GM21717 (cell line): Measurements from ENCODE around the gene CMSS1.
A peak's percentile ranks its signal among the peaks of the same experiment; 100 is the strongest.
"Not testable (repeated sequence)": the region's sequence is repeated elsewhere in the genome, so short reads cannot be mapped to it uniquely, and the experiment has no call there.

Experiments used
- ATAC-seq: cut with Tn5 transposase; IDR thresholded peaks from one replicate; pipeline ENCODE4 v1.9.1; 2021; ENCODE audit warnings: mild to moderate bottlenecking, moderate library complexity; ENCODE audit not compliant: unreplicated experiment

CMSS1 gene

DNA sequence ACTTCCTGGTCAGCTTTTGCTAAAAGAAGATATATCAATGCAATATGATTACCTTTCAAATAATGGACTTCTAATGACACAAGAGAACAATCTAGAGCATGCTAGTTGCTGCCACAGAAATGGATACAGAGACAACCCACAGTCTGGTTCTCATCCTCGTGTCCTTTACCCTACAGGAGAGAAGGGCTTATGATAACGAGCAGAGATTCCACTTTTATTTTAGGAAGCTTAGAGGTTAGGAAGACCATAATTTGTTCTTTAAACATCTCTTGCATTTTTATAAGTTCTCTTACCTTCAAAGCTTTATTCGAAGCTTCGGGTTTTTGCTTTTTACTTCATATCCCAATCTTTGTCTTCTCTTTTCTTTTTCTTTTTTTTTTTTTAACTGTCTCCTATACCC lies 257.5 kb downstream of the CMSS1 start:
- ATAC-seq, result no peak

DNA sequence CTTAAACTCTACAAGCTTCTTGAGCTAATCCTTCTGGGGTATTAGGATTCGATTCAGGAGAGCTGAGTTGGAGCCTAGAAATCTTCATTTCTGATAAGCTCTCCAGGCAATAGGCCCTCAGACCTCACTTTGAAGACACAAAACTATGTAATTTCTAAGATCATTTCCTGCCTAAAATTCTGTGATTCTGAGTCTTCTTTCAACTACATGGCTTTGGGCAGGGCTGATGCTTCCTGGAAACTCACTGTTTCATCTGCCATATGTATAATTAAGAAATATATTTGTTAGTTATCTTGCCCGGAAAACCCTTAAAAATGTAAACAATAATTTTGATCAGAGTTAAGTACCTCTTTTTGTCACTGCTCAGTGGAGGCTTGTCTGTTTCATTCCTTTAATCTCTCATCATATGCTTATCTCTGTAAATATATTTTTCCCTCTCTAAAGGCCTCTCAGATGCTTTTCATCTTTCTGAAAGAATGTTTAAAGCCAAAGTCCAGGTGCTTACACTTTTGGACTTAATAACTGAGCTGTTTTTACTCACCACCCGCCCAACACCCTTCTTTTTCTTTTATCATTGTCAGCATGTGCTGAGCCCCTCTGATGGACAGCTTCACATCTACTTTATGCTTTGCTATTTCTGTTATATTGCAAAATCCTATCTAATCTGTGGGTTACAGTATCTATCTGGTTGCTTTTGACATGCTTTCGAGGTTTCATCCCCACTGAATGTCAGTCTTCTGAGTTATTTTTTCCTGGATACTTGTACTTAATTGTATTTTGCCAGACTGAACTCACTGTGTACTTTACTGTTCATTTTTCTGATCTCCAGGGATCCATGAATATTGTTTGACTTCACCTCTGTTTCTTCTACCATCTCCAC lies 258.4 kb downstream of the CMSS1 start:
- no peak for ATAC-seq

DNA sequence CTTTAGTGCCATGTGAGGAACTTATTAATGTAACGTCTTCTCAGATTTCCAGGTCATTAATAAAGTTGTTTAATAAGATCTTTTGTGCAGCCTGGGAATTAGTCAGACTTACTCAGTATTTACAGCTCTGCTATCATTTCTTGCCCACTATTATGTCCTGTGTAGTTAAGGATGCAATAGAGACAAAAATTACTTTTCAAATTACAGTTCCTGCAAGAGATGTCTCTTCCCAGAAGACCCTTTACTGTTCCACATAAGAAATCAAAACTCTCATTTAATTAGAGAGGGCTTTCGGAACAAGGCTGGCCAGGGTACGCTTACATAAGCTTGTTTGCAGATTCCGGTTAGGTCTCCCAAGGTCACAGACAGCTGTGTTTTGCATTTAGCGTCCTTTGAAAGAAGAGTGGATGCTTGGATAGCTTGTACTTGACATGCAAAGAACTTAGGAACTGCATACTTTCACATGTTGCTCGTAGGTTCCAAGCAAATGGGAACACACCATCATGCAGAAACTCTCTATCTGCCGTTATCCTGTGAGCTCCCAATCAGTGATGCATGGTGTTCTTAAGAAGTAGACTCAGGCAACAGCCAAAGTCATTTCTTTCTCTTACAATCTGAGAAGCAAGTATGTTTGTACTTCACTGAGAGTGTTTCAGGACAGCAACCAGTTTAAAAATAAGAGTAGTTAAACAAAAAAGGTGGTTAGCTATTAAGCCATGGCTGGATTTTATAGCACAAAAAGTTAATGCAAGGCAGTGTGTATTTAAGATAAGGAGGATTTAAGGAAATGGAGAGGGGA lies 259.3 kb downstream of the CMSS1 start:
- no peak for ATAC-seq

DNA sequence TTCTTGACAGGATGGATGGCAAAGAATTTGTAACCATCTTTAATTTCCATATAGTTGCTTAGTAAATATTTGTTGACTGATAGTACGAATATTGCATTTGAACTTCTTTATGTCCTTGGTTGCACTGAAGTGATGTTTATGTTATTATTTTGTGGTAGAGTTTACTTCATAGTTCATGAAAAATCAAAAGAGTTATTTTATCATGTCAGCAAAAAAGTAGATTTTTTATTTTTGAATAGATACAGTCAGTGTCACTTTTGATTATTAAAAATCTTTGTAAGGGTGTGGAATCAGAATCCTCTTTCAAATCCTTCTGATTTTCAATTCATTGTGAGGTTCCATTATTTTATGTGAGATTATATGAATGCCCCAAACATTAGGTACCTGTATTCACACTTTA lies 261.7 kb downstream of the CMSS1 start:
- no peak for ATAC-seq

DNA sequence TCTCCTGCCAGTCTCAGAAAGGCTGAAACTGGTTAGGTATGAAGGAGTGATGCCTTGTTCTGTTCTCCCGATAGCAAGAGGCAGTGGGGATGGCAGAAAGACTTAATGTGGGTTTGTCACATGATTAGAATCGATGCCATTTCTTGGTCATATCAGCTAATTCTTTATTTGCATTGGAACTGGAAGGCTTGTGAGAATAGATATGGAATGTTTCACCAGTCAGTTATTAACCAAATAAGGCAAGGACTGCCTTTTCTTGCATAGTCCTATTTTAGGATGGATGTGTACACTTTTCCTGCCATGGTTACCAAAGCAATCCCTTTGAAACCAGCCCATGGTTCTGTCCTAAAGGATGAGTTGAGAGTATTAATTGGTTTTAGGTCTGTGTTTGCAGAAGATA lies 262.9 kb downstream of the CMSS1 start:
- ATAC-seq, result no peak

DNA sequence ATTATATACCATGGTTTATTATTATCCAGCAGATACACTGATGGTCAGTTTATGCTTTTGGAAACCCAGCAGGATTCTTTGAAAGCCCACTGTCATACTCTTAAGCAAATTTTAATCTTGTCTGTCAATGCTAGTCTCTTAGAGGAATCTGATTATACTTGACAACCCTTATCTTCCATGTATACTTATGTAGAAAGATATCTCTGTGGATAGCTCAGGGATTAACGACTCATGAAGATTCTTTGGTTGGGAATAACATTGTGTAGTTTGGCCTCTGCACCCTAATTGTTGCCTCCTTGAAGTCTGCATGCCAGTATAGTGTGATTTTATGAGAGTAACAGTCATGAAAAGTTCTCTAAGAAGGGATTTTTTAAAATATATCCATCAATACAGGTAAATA lies 263.6 kb downstream of the CMSS1 start:
- no peak for ATAC-seq

DNA sequence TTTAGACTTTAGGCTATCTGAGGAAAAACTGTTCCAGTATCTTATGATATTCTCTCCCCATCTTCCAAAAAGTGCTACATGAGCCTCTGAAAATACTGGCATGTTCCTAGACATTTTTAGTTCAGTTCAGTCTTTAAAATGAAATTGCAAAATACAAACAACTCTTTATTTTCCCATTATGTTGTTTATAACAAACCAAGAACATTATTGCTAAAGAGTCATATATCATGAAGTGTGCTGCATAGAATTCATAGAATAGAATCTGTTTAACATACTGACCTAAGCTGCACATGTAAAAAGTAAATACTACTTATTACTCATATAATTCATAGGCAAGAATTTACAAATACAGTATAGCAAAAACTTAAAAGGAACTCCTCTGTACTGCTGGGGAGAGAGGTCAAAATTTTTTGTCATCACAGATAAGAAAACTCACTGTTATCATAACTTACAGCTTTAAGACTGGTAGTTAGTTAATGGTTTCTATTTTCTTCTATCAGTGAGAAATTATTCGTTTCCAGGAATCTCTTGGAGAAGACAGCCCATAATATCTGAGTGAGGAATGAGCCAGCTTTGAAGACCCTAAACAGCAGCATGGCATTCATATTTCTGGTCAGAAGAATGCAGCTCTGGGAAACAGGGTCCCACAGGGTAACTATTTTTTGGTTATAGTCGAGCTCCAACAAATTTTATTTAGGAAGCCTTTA lies 264.5 kb downstream of the CMSS1 start:
- no peak for ATAC-seq

DNA sequence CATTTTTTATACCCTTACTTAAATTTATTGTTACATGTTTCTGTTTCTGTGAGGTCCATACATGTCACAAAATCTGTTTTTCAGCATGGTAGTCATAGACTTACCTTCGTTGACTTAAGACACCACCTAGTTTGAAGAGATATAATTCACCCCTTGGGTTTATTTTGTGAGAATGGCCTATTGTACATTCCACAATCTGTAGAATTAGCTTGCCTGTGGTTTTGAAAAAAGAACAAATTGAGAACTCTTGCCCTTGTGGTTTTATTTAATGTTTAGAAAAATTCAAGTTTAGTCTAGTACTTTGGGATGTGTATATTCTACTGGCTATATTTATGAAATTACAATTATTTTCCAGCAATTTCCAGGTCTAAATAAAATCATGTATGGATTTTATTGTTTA lies 265.1 kb downstream of the CMSS1 start:
- no peak for ATAC-seq

DNA sequence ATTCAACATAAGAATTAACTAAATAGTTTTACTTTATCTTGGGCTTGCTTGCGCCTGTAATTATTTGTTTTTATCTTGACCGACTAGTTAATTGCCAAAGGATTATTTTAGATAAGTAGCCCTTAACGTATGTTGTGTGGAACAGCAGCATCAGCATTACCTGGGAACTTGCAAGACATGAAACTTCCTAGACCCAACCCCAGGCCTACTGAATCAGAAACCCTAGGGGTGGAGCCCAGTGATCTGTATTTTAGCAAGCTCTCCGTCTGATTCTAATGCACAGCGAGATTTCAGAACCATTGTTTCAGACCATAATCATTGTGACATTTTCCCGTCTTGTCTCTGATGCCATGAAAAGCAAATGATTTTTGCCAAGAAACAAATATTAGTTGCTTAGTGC lies 265.5 kb downstream of the CMSS1 start:
- ATAC-seq, result no peak

DNA sequence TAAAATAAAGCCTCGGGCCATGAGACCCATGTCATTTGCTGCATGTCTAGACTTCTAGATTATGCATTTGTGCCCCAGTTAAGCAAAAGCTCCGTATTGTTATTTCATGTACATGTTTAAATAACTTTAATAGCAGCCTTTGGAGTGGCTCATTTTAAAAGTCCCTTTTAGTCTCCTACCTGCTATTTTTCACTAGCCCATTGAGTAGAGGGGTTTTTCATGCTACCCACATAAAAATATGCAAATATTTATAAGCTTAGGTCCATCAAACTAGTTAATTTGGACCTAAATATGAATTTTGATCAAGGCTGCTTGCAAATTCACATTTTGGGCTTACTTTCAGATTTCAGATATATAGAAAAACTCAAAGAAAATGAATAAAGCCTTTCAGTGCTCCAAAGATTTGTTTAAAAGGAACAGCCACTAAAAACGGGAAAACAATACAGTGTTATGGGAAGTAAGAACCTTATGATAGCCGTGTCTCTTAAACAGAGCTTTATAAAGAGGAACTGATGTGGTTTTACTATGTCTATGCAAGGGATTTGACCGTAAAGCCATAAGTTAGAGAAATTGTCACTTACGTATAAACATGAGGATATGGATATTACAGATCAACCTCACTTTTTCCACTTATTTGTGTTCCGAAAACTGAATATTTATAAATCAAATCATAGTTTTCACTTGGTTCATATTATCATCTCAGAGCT lies 266.6 kb downstream of the CMSS1 start:
- no peak for ATAC-seq

DNA sequence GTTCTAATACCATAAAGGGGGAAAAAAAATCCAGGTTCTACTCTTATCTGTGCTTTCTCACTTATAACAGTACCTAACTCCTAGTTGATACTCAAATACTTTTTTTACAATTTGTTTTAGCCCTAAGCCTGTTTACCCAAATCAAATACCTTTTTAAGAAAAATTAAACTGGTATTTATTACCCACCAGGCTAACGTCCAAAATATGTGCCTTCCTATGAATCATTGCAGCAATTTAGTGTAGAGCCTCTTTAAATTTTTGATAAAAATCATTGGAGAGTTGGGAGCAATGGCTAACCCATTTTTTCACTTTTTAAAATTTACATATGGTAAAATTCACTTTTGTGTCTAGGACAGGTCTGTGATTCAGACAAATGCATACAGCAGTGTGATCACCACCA lies 268.7 kb downstream of the CMSS1 start:
- no peak for ATAC-seq

DNA sequence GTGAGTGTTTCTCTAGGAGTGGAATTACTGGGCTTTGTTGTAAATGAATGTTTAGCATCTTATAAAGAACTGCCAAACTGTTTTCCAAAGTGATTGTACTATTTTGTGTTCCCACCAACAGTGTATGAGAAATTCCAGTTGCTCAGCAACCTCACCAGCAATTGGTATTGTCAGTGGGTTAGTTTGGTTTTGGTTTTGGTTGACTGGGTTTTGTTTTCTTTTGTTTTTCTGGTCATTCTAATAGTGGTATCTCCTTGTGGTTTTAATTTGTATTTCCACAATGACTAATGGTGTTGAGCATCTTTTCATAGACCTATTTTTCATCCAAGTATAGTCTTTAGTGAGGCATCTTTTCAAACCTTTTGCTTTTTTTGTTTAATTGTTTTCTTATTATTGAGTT lies 269.5 kb downstream of the CMSS1 start:
- peak; percentile 90 for ATAC-seq

DNA sequence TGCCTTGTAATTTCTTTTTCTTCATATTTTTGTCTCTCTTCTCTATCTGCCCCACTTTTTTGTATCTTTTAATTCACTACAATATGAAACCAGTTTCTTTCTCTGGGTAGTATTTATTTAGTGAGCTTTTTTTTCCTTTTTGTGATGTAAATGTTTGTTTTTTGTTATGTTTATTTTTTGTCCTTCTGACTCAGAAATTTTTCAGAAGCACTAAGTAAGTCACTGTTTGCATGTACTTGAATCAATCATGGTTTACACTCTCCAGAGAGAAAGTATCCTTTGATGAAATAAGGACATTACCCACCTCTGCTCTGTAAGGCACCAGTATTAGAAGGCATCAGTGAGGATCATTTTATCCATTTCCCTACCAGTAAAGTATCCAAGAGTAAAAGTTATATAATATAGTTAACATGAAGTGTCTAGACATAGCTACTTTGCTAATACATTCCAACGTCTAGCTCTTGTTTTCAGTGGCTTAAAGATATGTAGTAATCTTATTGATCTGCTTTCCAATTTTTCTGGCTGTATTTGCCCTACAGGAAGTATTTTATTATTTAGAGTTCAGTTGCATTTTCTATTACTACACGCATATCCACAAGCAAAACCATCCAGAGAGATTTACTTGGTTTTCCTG lies 271.2 kb downstream of the CMSS1 start:
- no peak for ATAC-seq

DNA sequence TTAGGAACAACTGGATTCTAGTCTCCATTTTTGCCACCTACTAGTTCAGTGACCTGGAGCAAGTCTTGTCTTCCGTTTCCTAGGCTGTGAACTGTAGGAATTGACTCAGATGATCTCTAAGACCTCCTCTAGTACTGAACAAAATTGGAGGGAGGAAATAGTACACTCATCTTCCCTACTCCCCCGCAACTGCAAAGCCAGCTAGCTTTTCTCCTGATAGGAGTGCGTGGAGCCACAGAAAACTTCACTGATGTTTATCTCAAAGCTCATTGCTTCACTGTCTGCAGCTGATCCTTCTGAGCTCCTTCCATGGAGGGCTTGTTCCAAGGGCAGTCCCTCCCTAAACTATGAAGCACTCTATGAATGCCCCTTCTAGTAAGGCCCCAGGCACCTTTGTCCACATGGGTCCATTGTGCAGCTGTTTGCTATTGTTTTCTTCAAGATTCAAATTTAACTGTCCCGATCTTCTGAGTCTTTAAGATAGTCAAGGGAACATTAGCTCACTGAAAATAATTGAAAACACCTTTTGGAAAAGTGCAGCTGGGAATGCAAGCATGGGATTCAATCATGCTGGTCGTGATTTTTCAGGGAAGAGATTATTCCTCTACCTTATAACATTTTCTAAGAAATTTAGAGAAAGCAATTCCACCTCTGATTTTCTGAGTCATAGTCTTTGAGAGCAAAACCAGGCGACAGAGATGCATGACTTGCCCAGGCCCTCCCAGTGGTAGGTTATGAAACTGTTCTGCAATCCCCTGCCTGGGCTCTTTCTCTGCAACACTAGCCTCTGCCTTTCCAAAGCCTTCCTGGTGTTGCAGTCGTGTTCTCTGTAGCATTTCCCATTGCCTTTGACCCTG lies 272.4 kb downstream of the CMSS1 start:
- ATAC-seq, result peak; percentile 68

DNA sequence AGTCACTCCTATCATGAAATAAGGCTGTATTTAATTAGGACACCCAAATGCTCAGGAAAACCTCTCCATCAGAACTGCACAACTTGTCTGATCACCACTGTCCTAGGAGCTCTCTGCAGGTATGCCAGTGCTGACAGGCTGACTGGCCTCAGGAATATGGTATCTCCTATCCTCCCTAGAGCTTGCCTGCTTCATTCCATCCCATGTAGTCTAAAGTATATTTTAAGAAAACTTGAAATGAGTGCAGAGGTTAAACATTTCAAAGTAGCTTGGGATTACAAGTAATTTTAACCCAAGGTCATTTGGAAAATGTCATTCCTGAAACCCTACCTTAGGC lies 273.0 kb downstream of the CMSS1 start:
- ATAC-seq, result no peak

DNA sequence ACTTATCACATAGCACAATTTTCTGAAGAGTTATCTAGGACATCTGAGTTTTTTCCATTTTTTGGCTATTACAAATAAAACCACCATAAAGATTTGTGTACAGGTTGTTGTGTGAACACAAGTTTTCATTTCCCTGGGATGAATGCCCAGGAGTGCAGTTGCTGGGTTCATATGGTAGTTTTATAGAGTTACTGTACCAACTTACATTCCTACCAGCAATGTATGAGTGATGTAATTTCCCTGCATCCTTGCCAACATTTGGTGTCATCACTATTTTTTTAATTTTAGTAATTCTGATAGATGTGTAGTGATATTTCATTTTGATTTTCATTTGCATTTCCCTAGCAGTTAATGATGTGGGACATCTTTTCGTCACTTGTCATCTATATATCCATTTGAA lies 276.2 kb downstream of the CMSS1 start:
- no peak for ATAC-seq

DNA sequence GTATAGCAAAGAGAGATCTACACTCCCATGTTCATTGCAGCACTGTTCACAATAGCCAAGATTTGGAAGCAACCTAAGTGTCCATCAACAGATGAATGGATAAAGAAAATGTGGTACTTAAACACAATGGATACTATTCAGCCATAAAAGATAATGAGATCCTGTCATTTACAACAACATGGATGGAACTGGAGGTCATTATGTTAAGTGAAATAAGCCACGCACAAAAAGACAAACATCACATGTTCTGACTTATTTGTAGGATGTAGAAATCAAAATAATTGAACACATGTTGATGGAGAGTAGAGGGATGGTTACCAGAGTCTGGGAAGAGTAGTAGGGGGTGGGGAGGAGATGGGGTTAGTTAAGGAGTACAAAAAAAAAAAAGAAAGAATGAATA lies 278.6 kb downstream of the CMSS1 start:
- not testable (repeated sequence) for ATAC-seq

DNA sequence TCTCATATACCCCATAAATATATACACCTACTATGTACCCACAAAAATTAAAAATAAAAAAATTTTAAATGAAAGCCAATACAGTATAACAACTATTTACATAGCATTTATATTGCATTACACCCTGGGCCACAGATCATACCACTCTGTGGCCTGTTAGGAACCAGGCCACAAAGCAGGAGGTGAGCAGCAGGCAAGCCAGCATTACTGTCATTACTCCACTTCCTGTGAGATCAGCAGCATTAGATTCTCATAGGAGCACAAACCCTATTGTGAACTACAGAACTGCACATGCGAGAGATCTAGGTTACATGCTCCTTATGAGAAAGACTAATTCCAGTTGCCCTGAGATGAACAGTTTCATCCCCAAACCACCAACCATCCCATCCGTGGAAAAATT lies 279.2 kb downstream of the CMSS1 start:
- ATAC-seq, result no peak

DNA sequence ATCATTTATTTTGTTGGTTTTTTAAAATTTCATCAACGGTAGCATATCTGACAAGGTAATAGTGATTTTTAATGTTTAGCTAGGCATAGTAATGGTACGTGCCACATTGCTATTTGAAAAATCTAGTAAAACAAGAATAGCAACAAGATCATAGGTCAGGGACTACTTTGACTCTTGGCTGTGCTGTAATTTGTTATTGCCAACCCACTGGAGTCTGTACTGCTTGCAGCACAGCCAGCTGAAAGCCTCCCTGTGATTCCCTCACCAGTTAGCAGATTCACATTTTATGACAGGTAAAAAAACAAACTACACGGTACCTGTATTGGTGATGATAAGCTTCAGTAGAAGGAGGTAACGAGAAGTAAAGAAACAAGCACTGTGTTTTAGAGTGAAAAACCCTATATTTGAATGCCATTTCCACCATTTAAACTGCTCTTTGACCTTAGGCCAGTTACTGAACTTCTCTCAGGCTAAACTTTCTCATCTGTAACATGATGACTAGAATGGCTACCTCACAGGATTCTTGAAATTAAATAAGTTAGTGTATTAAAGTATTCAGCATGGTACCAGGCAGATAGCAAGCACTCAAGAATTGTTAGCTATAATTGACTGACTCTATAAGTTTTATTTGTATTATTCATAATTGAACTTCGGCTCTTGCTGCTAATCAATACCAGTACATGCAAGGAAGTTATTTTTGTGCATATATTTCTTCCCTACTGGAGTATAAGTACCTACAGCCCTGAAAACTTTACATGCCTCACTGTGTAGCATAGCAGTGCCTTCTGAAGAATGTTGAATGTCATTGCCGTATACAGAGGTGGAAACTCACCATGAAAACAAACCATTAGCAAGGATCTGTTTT lies 280.5 kb downstream of the CMSS1 start:
- no peak for ATAC-seq
